H9 (cell line): Measurements from ENCODE around the gene KIRREL3. TPM values are rescaled to one million over a fixed set of nuclear protein-coding genes. Genes with fewer than 3 reads are reported as not detected.

Experiments
- DNase-seq: peaks from one replicate; pipeline ENCODE4 v3.0.0-alpha.2; 2017
- H2AFZ ChIP-seq: one replicate; pipeline ENCODE4 v1.6.1; 2013; ENCODE audit warnings: mild to moderate bottlenecking, low read length, control low read depth, moderate library complexity
- H2AK5ac ChIP-seq: 2 replicates; pipeline ENCODE4 v1.6.1; 2013; ENCODE audit warnings: low read length, control low read depth, mixed read lengths; ENCODE audit not compliant: insufficient read length
- H2BK120ac ChIP-seq: one replicate; pipeline ENCODE4 v1.6.1; 2013; ENCODE audit warnings: low read depth, mild to moderate bottlenecking, low read length, control low read depth, inconsistent platforms; ENCODE audit not compliant: poor library complexity, severe bottlenecking
- H2BK12ac ChIP-seq: 2 replicates; pipeline ENCODE4 v1.6.1; 2013; ENCODE audit warnings: low read length, control low read depth, mixed read lengths, low read depth; ENCODE audit not compliant: insufficient read length
- H2BK15ac ChIP-seq: 2 replicates; pipeline ENCODE4 v1.6.1; 2013; ENCODE audit warnings: low read depth, low read length, control low read depth
- H2BK20ac ChIP-seq: one replicate; pipeline ENCODE4 v1.6.1; 2013; ENCODE audit warnings: low read depth, mild to moderate bottlenecking, low read length, control low read depth, inconsistent platforms; ENCODE audit not compliant: poor library complexity, severe bottlenecking
- H2BK5ac ChIP-seq: 2 replicates; pipeline ENCODE4 v1.6.1; 2013; ENCODE audit warnings: low read length, control low read depth, mixed read lengths; ENCODE audit not compliant: insufficient read length
- H3K14ac ChIP-seq: 2 replicates; pipeline ENCODE4 v1.6.1; 2013; ENCODE audit warnings: low read length, control low read depth; ENCODE audit not compliant: insufficient read depth
- H3K18ac ChIP-seq: 2 replicates; pipeline ENCODE4 v1.6.1; 2013; ENCODE audit warnings: low read depth, mild to moderate bottlenecking, mixed read lengths, low read length, control low read depth; ENCODE audit not compliant: insufficient read length
- H3K23ac ChIP-seq: 2 replicates; pipeline ENCODE4 v1.6.1; 2013; ENCODE audit warnings: low read length, control low read depth, mixed read lengths, low read depth; ENCODE audit not compliant: insufficient read length
- H3K23me2 ChIP-seq: 2 replicates; pipeline ENCODE4 v1.6.1; 2013; ENCODE audit warnings: low read depth, mild to moderate bottlenecking, mixed read lengths, low read length, control low read depth; ENCODE audit not compliant: insufficient read length, poor library complexity, severe bottlenecking
- H3K27ac ChIP-seq: 2 replicates; pipeline ENCODE4 v1.5.1; 2013; ENCODE audit warnings: low read length, control low read depth, mixed read lengths, low read depth; ENCODE audit not compliant: insufficient read length
- H3K27me3 ChIP-seq: 2 replicates; pipeline ENCODE4 v1.6.1; 2013; ENCODE audit warnings: low read length, control low read depth, inconsistent platforms; ENCODE audit not compliant: insufficient read depth
- H3K4ac ChIP-seq: 2 replicates; pipeline ENCODE4 v1.6.1; 2013; ENCODE audit warnings: low read depth, mild to moderate bottlenecking, control low read depth, inconsistent platforms, low read length, moderate library complexity
- H3K4me1 ChIP-seq: 2 replicates; pipeline ENCODE4 v1.6.1; 2013; ENCODE audit warnings: low read length, control low read depth, inconsistent platforms; ENCODE audit not compliant: insufficient read depth
- H3K4me2 ChIP-seq: 2 replicates; pipeline ENCODE4 v1.6.1; 2013; ENCODE audit warnings: low read length, control low read depth, mixed read lengths; ENCODE audit not compliant: insufficient read length, insufficient read depth
- H3K56ac ChIP-seq: 2 replicates; pipeline ENCODE4 v1.6.1; 2013; ENCODE audit warnings: low read depth, mild to moderate bottlenecking, mixed read lengths, low read length, control low read depth; ENCODE audit not compliant: insufficient read length
- H3K79me1 ChIP-seq: 2 replicates; pipeline ENCODE4 v1.6.1; 2013; ENCODE audit warnings: low read depth, mild to moderate bottlenecking, moderate library complexity, low read length, control low read depth, inconsistent platforms; ENCODE audit not compliant: insufficient read depth, poor library complexity, severe bottlenecking
- H3K79me2 ChIP-seq: 2 replicates; pipeline ENCODE4 v1.6.1; 2013; ENCODE audit warnings: low read length, control low read depth, inconsistent platforms; ENCODE audit not compliant: insufficient read depth
- H3K9ac ChIP-seq: 2 replicates; pipeline ENCODE4 v1.6.1; 2013; ENCODE audit warnings: low read length, control low read depth, mixed read lengths; ENCODE audit not compliant: insufficient read length; ENCODE audit errors: extremely low read depth
- H3K9me3 ChIP-seq: one replicate; pipeline ENCODE4 v1.6.1; 2013; ENCODE audit warnings: low read depth, low read length, inconsistent platforms; ENCODE audit not compliant: control insufficient read depth
- H3T11ph ChIP-seq: one replicate; pipeline ENCODE4 v1.6.1; 2013; ENCODE audit warnings: mild to moderate bottlenecking, low read length, control low read depth, inconsistent platforms
- H4K20me1 ChIP-seq: one replicate; pipeline ENCODE4 v1.6.1; 2013; ENCODE audit not compliant: control insufficient read depth, insufficient read length, insufficient read depth
- H4K5ac ChIP-seq: 2 replicates; pipeline ENCODE4 v1.6.1; 2013; ENCODE audit warnings: low read depth, mild to moderate bottlenecking, mixed read lengths, low read length, control low read depth; ENCODE audit not compliant: insufficient read length
- H4K8ac ChIP-seq: replicated peaks from 2 replicates; pipeline ENCODE4 v1.6.1; 2013; ENCODE audit warnings: low read length, control low read depth, mixed read lengths, low read depth; ENCODE audit not compliant: insufficient read length
- H4K91ac ChIP-seq: 2 replicates; pipeline ENCODE4 v1.6.1; 2013; ENCODE audit warnings: low read depth, mild to moderate bottlenecking, moderate library complexity, mixed read lengths, low read length, control low read depth; ENCODE audit not compliant: insufficient read length
- H3K27ac Mint-ChIP-seq, 3 experiments: 2 replicates in 2 of 3; 3 replicates in 1 of 3; pipeline ENCODE4 v1.8.0; 2020 to 2021; ENCODE audit warnings: mixed read lengths in 3 of 3, mild to moderate bottlenecking in 1 of 3, moderate library complexity in 1 of 3
- H3K27me3 Mint-ChIP-seq: 2 replicates; pipeline ENCODE4 v1.8.0; 2021; ENCODE audit warnings: low read depth, mild to moderate bottlenecking, moderate library complexity, mixed read lengths
- H3K36me3 Mint-ChIP-seq, 3 experiments: 2 replicates in 2 of 3; 3 replicates in 1 of 3; pipeline ENCODE4 v1.8.0; 2020 to 2021; ENCODE audit warnings: low read depth in 3 of 3, mixed read lengths in 3 of 3; ENCODE audit not compliant: insufficient read depth in 1 of 3
- H3K4me1 Mint-ChIP-seq, 2 experiments: 2 replicates each; pipeline ENCODE4 v1.8.0; 2020; ENCODE audit warnings: mixed read lengths in 2 of 2
- H3K4me3 Mint-ChIP-seq, 2 experiments: 2 replicates in 1 of 2; 3 replicates in 1 of 2; pipeline ENCODE4 v1.8.0; 2020 to 2021; ENCODE audit warnings: mild to moderate bottlenecking in 2 of 2, mixed read lengths in 2 of 2, moderate library complexity in 1 of 2
- H3K9me3 Mint-ChIP-seq, 2 experiments: 2 replicates in 1 of 2; 3 replicates in 1 of 2; pipeline ENCODE4 v1.8.0; 2020; ENCODE audit warnings: mild to moderate bottlenecking in 2 of 2, mixed read lengths in 2 of 2, moderate library complexity in 1 of 2
- CTCF ChIP-seq: fragments of 200-600 bp; sonication (generic); conservative IDR thresholded peaks from 3 replicates; pipeline ENCODE4 v1.8.0; 2021; ENCODE audit warnings: antibody characterized with exemption, mild to moderate bottlenecking
- WGBS: extraction: QIAGEN DNeasy Blood & Tissue Kit; methylation state at CpG from one replicate; pipeline ENCODE4 v1.1.7; 2013; ENCODE audit warnings: missing lambda C conversion rate, low lambda C conversion rate, mixed read lengths; ENCODE audit not compliant: insufficient read length; ENCODE audit errors: extremely low coverage; 5-methylcytosine and 5-hydroxymethylcytosine counted together
- total RNA-seq: library from RNA; stranded (reverse); gene quantifications from 2 replicates; pipeline ENCODE4 v1.2.1, GENCODE V29; 2021

The KIRREL3 gene
- total RNA-seq, 1 experiment from 2014 or later, result 0.17 TPM

GRCh38 chr11:126418887-126419286, 581.7 kb downstream of the KIRREL3 start:
- H3K27me3 Mint-ChIP-seq, result no peaks in the 10 kb centered on the region

More at GRCh38 chr11:126418887-126419286, 581.7 kb downstream of the KIRREL3 start:
- H3K4me1 ChIP-seq, result no peaks in the 10 kb centered on the region; the same call in 1 of the 2 replicates
- no peak for TF ChIP-seq CTCF
- H4K20me1 ChIP-seq, result no peaks in the 10 kb centered on the region
- H3K4me2 ChIP-seq, result no peak overlapping the region
- H2AFZ ChIP-seq, result no peak overlapping the region
- no peak overlapping the region for H3K23ac ChIP-seq
- no CpG with 5 or more reads among the region's 1 CpG for WGBS
- no peaks in the 10 kb centered on the region for H3K9me3 Mint-ChIP-seq
- H3K4me1 Mint-ChIP-seq, result peaks cover 0 to 6% of the 10 kb centered on the region in 2 experiments; a peak in 1 of 4 replicates
- no peak overlapping the region for H3T11ph ChIP-seq
- no peak for DNase-seq
- no peaks in the 10 kb centered on the region for H3K23me2 ChIP-seq
- H3K56ac ChIP-seq, result no peak overlapping the region
- no peak overlapping the region for H2BK5ac ChIP-seq
- no peak overlapping the region for H4K5ac ChIP-seq
- no peak overlapping the region for H3K18ac ChIP-seq
- H2BK15ac ChIP-seq, result no peak overlapping the region
- no peak overlapping the region for H2BK120ac ChIP-seq
- H3K4me3 Mint-ChIP-seq, result no peak overlapping the region
- no peaks in the 10 kb centered on the region for H3K79me2 ChIP-seq
- no peaks in the 10 kb centered on the region for H3K79me1 ChIP-seq
- H2BK12ac ChIP-seq, result no peak overlapping the region
- no peaks in the 10 kb centered on the region; the same call in 1 of the 2 replicates for H3K27me3 ChIP-seq
- H4K8ac ChIP-seq, result no peak overlapping the region
- no peaks in the 10 kb centered on the region; a peak in 2 of 7 replicates for H3K36me3 Mint-ChIP-seq
- H2AK5ac ChIP-seq, result no peak overlapping the region
- no peak overlapping the region for H3K4ac ChIP-seq
- no peak overlapping the region for H3K9ac ChIP-seq
- no peak overlapping the region for H3K27ac ChIP-seq
- H2BK20ac ChIP-seq, result no peak overlapping the region
- no peak overlapping the region for H3K14ac ChIP-seq
- no peaks in the 10 kb centered on the region for H3K9me3 ChIP-seq
- no peak overlapping the region for H3K27ac Mint-ChIP-seq
- no peak overlapping the region for H4K91ac ChIP-seq
